HG02840 (cell line): ENCODE data around the gene SCG2.
"Not testable (repeated sequence)": the region's sequence is repeated elsewhere in the genome, so short reads cannot be mapped to it uniquely, and the experiment has no call there.

ENCODE experiments used
- ATAC-seq: cut with Tn5 transposase; IDR thresholded peaks from one replicate; pipeline ENCODE4 v1.9.1; 2021; ENCODE audit warnings: mild to moderate bottlenecking, moderate library complexity, moderate number of reproducible peaks; ENCODE audit not compliant: unreplicated experiment, low FRiP score

SCG2 gene

GRCh38 chr2:223613017-223613950, 11.1 kb upstream of the SCG2 start:
- no peak for ATAC-seq

- no peak for ATAC-seq
Observed at GRCh38 chr2:223612501-223612900, 10.3 kb upstream of the SCG2 start.

GRCh38 chr2:223611061-223611460, 8.9 kb upstream of the SCG2 start:
- ATAC-seq: no peak

GRCh38 chr2:223607476-223607875, 5.3 kb upstream of the SCG2 start:
- ATAC-seq: no peak

GRCh38 chr2:223606946-223607345, 4.8 kb upstream of the SCG2 start:
- no peak for ATAC-seq

- no peak for ATAC-seq
Observed at GRCh38 chr2:223604231-223604630, 2.1 kb upstream of the SCG2 start.

GRCh38 chr2:223602972-223603371, 811 bp upstream of the SCG2 start:
- ATAC-seq: no peak

- ATAC-seq: no peak
Observed at GRCh38 chr2:223601018-223601417, 1.1 kb downstream of the SCG2 start.

- ATAC-seq: no peak
Observed at GRCh38 chr2:223599640-223600380, 2.4 kb downstream of the SCG2 start.

- ATAC-seq: no peak
Observed at GRCh38 chr2:223598994-223599639, 3.0 kb downstream of the SCG2 start.

GRCh38 chr2:223597076-223597475, 5.1 kb downstream of the SCG2 start:
- no peak for ATAC-seq

GRCh38 chr2:223596208-223596607, 6.0 kb downstream of the SCG2 start:
- ATAC-seq: no peak

- no peak for ATAC-seq
Observed at GRCh38 chr2:223594831-223595230, 7.3 kb downstream of the SCG2 start.

- ATAC-seq: no peak
Observed at GRCh38 chr2:223594259-223594658, 7.9 kb downstream of the SCG2 start.

GRCh38 chr2:223592689-223593088, 9.5 kb downstream of the SCG2 start:
- ATAC-seq: not testable (repeated sequence)

- no peak for ATAC-seq
Observed at GRCh38 chr2:223591596-223591995, 10.6 kb downstream of the SCG2 start.

- ATAC-seq: no peak
Observed at GRCh38 chr2:223590964-223591363, 11.2 kb downstream of the SCG2 start.

- no peak for ATAC-seq
Observed at GRCh38 chr2:223589901-223590300, 12.3 kb downstream of the SCG2 start.

- ATAC-seq: no peak
Observed at GRCh38 chr2:223588251-223588650, 13.9 kb downstream of the SCG2 start.

- no peak for ATAC-seq
Observed at GRCh38 chr2:223587301-223587700, 14.9 kb downstream of the SCG2 start.

- ATAC-seq: no peak
Observed at GRCh38 chr2:223586261-223586660, 15.9 kb downstream of the SCG2 start.
